Measurements from ENCODE around the gene LMAN1. TPM values are rescaled to one million over a fixed set of nuclear protein-coding genes. Genes with fewer than 3 reads are reported as not detected.

Gene LMAN1
- total and polyA plus RNA-seq, 2 of the 4 experiments (the other 2 are of a cell fraction) = 83.1 to 213 TPM

- TF ChIP-seq ELK1 (IDR thresholded peaks at IDR 0.05; ENCODE audit: borderline replicate concordance, low read depth, low read length) (no peak), FOS (IDR thresholded peaks at IDR 0.05; ENCODE audit: low read depth, low read length) (no peak), MXI1 (IDR thresholded peaks at IDR 0.05; ENCODE audit: borderline replicate concordance, low read depth, low read length) (no peak), CTCF (conservative IDR thresholded peaks at IDR 0.05; ENCODE audit: low read depth, low read length) (no peak), CHD1 (IDR thresholded peaks at IDR 0.05; ENCODE audit: low read depth, low read length) (no peak), NFE2L2 (IDR thresholded peaks at IDR 0.05; ENCODE audit: low read depth, low read length) (no peak), MAFK (IDR thresholded peaks at IDR 0.05; ENCODE audit: low read depth, low read length) (no peak), USF2 (IDR thresholded peaks at IDR 0.05; ENCODE audit: low read depth, low read length) (no peak), RCOR1 (IDR thresholded peaks at IDR 0.05; ENCODE audit: insufficient replicate concordance, low read length) (no peak)
- WGBS, 2 experiments (ENCODE audit: extremely low coverage in 2 of 2, insufficient read length in 1 of 2) = 100% methylated on average over 3 of the region's 10 CpGs; no CpG with 5 or more reads in 1 of the 2 experiments
- no peak overlapping the region for H3K23ac ChIP-seq (ENCODE audit: low read depth, low read length)
- no peak overlapping the region for H3K56ac ChIP-seq (ENCODE audit: extremely low read depth, insufficient read depth, low read length)
- no peak overlapping the region for H4K91ac ChIP-seq (ENCODE audit: insufficient read depth, low read depth, low read length)
- no peak overlapping the region for H2BK120ac ChIP-seq (ENCODE audit: low read depth, low read length)
- intact Hi-C loops (cut with micrococcal nuclease) = no loop called here
- no peak overlapping the region for H3K9ac ChIP-seq (ENCODE audit: low read depth, low read length)
- H3K14ac ChIP-seq (replicated peaks; ENCODE audit: low read depth, low read length) = no peak overlapping the region
- dilution Hi-C loops (cut with HindIII; ENCODE audit: low sequenced_read_pairs, unreplicated experiment) = no loop called here
- H2AK9ac ChIP-seq (replicated peaks; ENCODE audit: low read depth, low read length, poor library complexity) = no peak overlapping the region
- ATAC-seq (ENCODE audit: low read depth) = no peak
- no peak overlapping the region for H2AK5ac ChIP-seq (ENCODE audit: low read depth, low read length)
- no peak overlapping the region for H4K5ac ChIP-seq (ENCODE audit: low read depth, low read length)
- CTCF ChIA-PET = no interaction called here
- no peak overlapping the region for H3K18ac ChIP-seq (ENCODE audit: low read depth, low read length)
- H3K4me1 ChIP-seq (ENCODE audit: control insufficient read depth, insufficient read depth, low read length) = no peaks in the 10 kb centered on the region
- no peak overlapping the region for H3K27ac ChIP-seq (ENCODE audit: insufficient read depth, low read length)
- in situ Hi-C loops (cut with MboI; ENCODE audit: low sequenced_read_pairs) = loop anchor here (5.0 kb wide), 1 partner anchor 88 kb away; no protein-coding TSS in a partner anchor
- H3K9me1 ChIP-seq (ENCODE audit: insufficient read depth, low read length) = no peaks in the 10 kb centered on the region
- H3K4me2 ChIP-seq (ENCODE audit: low read depth, low read length) = no peak overlapping the region
- no peak overlapping the region for H2AFZ ChIP-seq (replicated peaks; ENCODE audit: low read length, poor library complexity)
- no peak overlapping the region for H2BK15ac ChIP-seq (ENCODE audit: low read depth, low read length)
- no peak overlapping the region for H2BK20ac ChIP-seq (ENCODE audit: low read depth, low read length)
- H3K4ac ChIP-seq (ENCODE audit: low read depth, low read length) = no peak overlapping the region
- no peak overlapping the region for H3K4me3 ChIP-seq (ENCODE audit: insufficient read depth, low read depth, low read length)
- H3K27me3 ChIP-seq (ENCODE audit: control insufficient read depth, insufficient read depth, low read length) = peaks cover 5% of the 10 kb centered on the region
- no peaks in the 10 kb centered on the region for H3K79me1 ChIP-seq (ENCODE audit: low read depth in 1 of 2, low read length in 2 of 2)
- BruUV-seq (replicated peaks) = no TSS peak
- H3K36me3 ChIP-seq (ENCODE audit: control insufficient read depth, insufficient read depth, low read length) = no peaks in the 10 kb centered on the region
- no peak for DNase-seq
- no peaks in the 10 kb centered on the region for H4K20me1 ChIP-seq (ENCODE audit: insufficient read depth, low read length)
- no peaks in the 10 kb centered on the region for H3K9me3 ChIP-seq (ENCODE audit: control insufficient read depth, insufficient read depth, low read length)
- no peak overlapping the region for H4K8ac ChIP-seq (ENCODE audit: low read depth in 2 of 2, low read length in 2 of 2)
- H2BK5ac ChIP-seq (ENCODE audit: low read depth, low read length, poor library complexity, severe bottlenecking) = no peak overlapping the region
- POLR2A ChIA-PET (ENCODE audit: unreplicated experiment) = no interaction called here
Observed at GRCh38 chr18:59395226-59396175, 36.4 kb upstream of the LMAN1 start.
